Stimulated activated CD4-positive, alpha-beta T cell treated with anti-CD3 and anti-CD28 coated beads, Interleukin-15, amount 100 ng/mL, for 1 hour (primary cell): ENCODE data around the gene CNTNAP4.

ENCODE experiments used
- DNase-seq, 2 donors: peaks; one replicate each; pipeline ENCODE4 v3.0.0-alpha.2; 2020; ENCODE audit warnings: low read depth in 1 of 2, low spot score in 1 of 2

Gene CNTNAP4

DNA sequence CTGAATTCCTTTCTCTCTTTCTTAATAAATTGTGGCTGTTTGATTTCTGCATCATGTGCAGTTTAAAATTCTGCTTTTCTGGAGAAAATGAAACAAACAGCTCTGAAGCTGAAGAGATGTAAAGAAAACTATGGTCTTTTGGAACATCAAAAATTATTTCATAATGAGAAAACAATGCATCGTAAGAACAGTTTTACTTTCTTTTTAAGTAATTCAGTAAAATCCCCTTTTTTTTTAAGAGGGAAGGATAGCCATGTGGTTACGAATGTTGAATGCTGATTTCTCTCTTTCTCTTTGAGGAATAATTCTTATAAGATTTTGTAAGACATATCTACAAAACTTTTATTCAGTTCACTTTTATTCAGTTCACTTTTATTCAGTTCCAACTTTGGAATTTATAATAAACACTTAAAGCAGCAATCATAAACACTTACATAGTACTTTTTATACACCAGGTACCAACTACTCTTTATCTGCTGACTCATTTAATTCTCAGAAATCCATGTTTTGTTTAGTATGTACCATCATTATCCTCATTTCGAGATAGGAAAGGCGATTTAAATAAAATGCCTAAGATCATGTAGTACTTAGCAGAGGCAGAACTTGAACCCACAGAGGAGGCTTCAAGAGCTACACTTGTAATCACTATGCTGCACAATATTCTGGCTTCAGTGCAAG, 26.6 kb downstream of the CNTNAP4 start:
- DNase-seq, result no peak

- no peak for DNase-seq
These were observed 32.6 kb downstream of the CNTNAP4 start for GRCh38 chr16:76309639-76310335.

DNA sequence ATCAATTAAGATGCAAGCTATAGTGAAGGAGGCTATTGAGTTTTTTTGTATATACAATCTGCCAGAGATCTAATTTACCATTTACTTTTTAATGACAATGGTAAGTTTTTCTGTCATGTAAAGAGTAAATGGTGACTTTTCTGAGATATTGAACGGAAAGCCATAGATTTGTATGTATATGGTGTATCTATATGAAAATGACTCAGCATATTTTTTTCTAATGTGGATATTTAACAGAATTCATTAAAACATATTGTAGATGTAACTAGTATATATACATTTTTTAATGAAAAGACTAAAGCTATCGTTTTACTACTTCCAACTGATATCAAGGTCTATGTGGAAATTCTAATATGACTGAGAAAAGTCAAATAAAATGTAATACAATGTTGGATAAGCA, 34.1 kb downstream of the CNTNAP4 start:
- DNase-seq, result no peak

DNA sequence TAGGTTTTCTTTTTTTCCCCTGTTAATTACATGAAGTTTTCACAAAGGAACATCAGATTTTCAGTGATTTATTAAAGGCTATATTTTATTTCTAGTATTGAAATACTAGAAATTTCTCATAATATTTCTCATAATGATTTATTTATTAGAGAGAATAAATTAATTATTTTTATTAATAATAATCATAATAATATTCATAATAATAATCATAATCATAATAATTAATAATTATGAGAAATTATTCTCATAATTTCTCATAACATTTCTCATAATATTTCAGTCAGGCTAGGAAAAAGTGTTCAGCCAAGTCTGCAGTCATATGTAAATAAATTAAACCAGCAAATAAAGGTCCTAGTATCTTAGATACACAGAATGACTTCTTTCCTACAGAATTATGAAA, 41.4 kb downstream of the CNTNAP4 start:
- DNase-seq, result no peak

DNA sequence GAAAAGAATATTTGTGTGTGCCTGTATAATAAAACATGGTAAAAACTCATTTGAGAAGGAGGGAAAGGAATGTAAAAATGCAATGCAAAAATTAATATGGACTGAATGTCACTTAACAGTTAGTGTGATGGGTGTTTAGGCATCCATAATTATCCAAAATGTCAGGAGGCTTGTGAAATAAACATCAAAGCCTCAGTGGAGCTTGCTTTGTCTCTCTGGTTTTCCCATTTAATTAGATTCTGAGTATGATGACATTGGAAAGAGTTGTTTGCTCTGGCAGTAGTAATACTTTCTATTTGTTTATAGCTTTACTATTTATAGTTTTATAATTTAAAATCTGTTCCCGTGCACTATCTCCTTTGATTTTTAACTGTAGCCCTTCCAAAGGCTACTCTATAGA, 51.9 kb downstream of the CNTNAP4 start:
- no peak for DNase-seq

DNA sequence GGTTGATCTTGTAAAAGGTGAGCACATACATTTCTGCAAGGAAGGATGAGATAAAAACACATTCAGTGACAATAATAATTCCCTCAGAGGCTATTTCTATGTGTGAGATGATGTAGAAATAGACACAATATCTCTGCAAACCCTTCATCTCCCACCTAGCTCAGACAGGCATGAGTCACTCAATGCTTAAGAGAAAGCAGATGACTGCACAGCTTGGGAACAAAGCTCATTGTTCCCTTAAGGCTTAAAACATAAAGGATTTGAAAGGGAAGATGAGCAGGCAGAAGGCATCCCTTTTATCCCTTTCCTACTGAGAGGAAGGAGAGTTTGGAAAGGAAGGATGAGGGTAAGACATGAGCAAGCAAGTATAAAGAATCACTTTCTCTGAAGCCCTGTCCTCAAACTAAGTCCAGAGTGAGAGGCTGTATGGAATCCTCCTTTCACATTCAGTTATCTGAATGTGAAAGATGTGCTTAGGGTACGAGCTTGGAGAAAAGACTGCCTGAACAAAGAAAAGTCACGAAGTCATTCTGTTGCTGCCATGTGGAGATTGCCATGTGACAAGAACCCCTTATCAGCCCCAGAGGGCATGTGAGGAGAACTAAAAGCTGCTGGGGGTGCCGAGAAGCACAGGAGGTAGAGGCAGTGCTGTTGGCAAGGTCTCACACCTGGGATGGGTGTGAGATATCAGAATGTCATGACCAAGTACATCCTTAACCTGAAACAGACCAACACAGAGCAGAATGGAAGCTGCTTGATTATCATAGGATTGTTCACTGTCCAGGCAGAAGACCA, 58.2 kb downstream of the CNTNAP4 start:
- no peak for DNase-seq

DNA sequence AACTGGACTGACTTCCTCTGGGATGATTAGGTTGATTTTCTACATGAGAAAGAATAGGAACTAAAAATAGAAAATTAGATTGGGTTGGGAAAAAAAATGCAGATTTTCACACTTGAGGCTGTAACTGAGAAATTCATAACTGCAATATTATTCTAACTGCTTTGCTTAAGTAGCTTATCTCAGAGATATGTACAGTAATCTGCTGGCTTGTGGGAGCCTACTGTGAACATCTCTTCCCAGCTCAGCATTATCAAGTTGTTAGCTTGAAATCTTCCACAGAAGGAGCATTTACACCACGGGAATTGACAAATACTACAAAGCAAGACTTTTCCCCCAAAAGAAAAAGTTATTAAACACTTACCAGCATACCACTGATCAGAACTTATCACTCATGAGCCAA, 58.9 kb downstream of the CNTNAP4 start:
- DNase-seq, result no peak

GRCh38 chr16:76338472-76338871, 61.3 kb downstream of the CNTNAP4 start:
- no peak for DNase-seq

DNA sequence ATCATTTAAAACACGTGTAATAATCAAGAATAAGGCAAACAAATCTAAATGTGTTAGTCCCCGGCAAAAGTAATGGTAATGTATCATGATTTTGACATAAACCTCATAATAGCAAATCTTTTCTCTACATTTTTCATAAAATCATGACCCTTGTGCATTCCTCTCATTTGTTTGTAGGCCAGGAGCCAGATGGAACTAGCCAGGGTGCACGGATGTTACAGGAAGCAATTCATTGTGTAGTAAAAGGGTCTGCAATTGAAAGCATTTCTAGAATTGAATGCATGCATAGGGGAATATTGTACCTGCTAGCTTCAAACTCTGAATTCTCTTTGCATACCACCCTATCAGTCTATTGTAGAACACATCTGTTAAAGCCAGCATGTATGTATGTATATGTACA, 66.6 kb downstream of the CNTNAP4 start:
- DNase-seq, result no peak

GRCh38 chr16:76345163-76345661, 68.0 kb downstream of the CNTNAP4 start:
- DNase-seq, result no peak

DNA sequence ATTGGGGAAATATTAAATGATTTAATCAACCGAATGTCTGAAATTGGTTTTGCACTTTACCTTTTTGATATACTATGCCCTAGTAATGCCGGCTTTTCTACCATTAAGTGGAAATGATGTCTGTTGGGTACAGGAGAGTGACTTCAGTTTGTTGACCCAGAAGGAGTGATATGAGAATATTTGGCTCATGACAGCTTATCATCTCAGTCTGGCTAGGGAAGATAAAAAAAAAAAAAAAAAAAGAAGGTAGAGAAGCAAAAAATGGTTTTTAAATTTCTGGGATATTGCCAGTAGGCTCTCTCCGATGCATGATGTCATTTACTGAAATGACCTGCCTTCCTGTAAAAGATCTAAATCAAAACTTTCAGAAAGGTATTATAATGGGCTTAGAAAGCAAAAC, 69.0 kb downstream of the CNTNAP4 start:
- no peak for DNase-seq

- no peak for DNase-seq
These were observed 74.2 kb downstream of the CNTNAP4 start for GRCh38 chr16:76351441-76351840.

- no peak for DNase-seq
These were observed 83.2 kb downstream of the CNTNAP4 start for GRCh38 chr16:76360404-76360803.

DNA sequence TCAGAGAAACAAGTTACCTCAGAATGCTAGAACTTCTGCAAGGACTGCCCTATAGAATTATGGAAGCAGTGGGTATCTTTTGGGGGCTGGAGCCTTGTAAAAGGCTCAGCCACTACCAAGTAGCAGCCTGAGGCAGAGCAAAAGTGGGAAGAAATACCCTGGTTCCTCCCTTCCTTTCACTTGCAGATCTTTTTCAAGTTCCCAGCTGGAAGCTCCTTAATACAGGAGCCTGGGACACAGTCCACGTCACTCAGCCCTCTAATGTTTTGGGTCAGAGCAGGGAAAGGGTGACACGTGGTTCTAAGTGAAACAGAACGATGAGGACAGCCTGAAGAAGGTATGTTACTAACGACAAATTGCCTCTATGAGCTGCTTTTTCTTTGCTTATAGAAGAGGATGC, 93.1 kb downstream of the CNTNAP4 start:
- no peak for DNase-seq

DNA sequence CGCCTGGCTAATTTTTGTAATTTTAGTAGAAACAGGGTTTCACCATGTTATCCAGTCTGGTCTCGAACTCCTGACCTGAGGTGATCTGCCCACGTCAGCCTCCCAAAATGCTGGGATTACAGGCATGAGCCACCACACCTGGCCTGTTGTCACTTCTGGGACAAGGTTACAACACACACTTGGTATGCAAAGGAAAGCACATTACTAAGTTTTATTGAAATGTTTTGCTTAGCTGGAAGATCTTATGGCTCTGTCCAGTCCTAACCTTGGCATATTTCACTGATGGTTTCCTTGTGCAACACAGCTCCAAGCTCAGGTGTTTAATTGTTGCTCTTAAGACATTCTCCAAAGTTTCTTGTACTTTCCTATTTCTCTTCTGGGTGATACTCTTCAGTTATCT, 94.2 kb downstream of the CNTNAP4 start:
- no peak for DNase-seq

- DNase-seq, result no peak
These were observed 96.8 kb downstream of the CNTNAP4 start for GRCh38 chr16:76373998-76374397.

DNA sequence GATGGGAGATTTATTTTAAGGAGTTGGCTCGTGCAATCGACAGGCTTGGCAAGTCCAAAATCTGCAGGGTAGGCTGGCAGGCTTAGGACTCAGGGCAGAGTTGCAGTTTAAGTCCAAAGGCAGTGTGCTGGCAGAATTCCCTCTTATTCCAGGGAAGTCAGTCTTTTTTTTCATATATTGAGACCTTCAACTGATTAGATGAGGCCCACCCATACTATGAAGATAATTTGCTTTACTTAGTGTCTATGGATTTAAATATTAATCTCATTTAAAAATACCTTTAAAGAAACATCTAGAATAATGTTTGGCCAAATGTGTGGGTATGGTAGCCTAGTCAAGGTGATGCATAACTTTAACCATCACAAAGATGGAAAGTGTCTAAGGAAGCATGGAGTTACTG, 99.8 kb downstream of the CNTNAP4 start:
- DNase-seq, result no peak

GRCh38 chr16:76378020-76378419, 100.8 kb downstream of the CNTNAP4 start:
- DNase-seq, result no peak

DNA sequence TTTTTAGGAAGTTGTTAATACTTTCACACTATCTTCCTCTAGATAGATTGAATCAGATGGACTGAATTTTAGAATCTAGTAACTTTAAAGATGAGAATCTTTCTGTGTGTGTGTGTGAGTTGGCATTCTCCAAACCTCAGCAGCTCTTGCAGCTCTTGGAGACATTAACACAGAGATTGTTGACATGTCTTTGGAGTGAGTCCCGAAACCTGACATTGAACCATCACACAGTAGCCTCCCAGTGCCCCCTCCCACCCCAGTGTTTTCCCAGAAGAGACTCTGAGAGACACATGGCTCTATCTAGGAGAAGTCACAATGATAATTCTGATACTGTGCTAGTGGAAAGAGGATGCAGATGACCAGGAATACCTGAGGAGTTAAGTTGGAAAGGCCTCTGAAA, 103.9 kb downstream of the CNTNAP4 start:
- no peak for DNase-seq

GRCh38 chr16:76385601-76386230, 108.5 kb downstream of the CNTNAP4 start:
- no peak for DNase-seq

GRCh38 chr16:76386784-76387183, 109.6 kb downstream of the CNTNAP4 start:
- no peak for DNase-seq

- DNase-seq, result no peak
These were observed 110.8 kb downstream of the CNTNAP4 start for GRCh38 chr16:76387994-76388393.
